ENCODE measurements around the gene NFIB.

The NFIB gene

GRCh38 chr9:14313951-14314423, at the start of gene NFIB:
Gene NFIB (minus strand): TSS chr9:14314141. CDS start chr9:14313511, 630 bp downstream.
- Mint-ChIP-seq H3K9me3 (no peaks in the 10 kb centered on the region), H3K4me1 (peaks cover 52% of the 10 kb centered on the region), H3K4me3 (peak within 1 kb of the TSS; percentile 97), H3K36me3 (ENCODE audit: low read depth) (no peaks in the 10 kb centered on the region), H3K27me3 (ENCODE audit: low read depth, poor library complexity) (peaks cover 65% of the 10 kb centered on the region), H3K27ac (peak within 1 kb of the TSS; percentile 98)
- no peak for TF ChIP-seq CTCF (IDR thresholded peaks at IDR 0.05)
- DNase-seq, result peak; percentile 65

GRCh38 chr9:14362175-14362574, 48.2 kb upstream of the NFIB start:
- Mint-ChIP-seq H3K9me3 (peaks cover 10% of the 10 kb centered on the region), H3K4me3 (no peak overlapping the region), H3K27ac (no peak overlapping the region), H3K4me1 (peaks cover 2% of the 10 kb centered on the region), H3K27me3 (ENCODE audit: low read depth, poor library complexity) (no peaks in the 10 kb centered on the region), H3K36me3 (ENCODE audit: low read depth) (peaks cover 4% of the 10 kb centered on the region)
- DNase-seq, result no peak
- no peak for TF ChIP-seq CTCF (IDR thresholded peaks at IDR 0.05)

- H3K27ac Mint-ChIP-seq, result no peak overlapping the region
- H3K36me3 Mint-ChIP-seq (ENCODE audit: low read depth), result peaks cover 4% of the 10 kb centered on the region
- no peaks in the 10 kb centered on the region for H3K27me3 Mint-ChIP-seq (ENCODE audit: low read depth, poor library complexity)
- peaks cover 13% of the 10 kb centered on the region for H3K4me1 Mint-ChIP-seq
- DNase-seq, result no peak
- no peak for TF ChIP-seq CTCF (IDR thresholded peaks at IDR 0.05)
- H3K4me3 Mint-ChIP-seq, result no peak overlapping the region
- H3K9me3 Mint-ChIP-seq, result peaks cover 6% of the 10 kb centered on the region
These were observed 47.1 kb upstream of the NFIB start for GRCh38 chr9:14361074-14361473.

GRCh38 chr9:14358523-14358922, 44.6 kb upstream of the NFIB start:
- TF ChIP-seq CTCF (IDR thresholded peaks at IDR 0.05), result no peak
- Mint-ChIP-seq H3K36me3 (ENCODE audit: low read depth) (no peaks in the 10 kb centered on the region), H3K27ac (no peak overlapping the region), H3K4me3 (no peak overlapping the region), H3K27me3 (ENCODE audit: low read depth, poor library complexity) (peaks cover 15% of the 10 kb centered on the region), H3K4me1 (peaks cover 25% of the 10 kb centered on the region), H3K9me3 (no peaks in the 10 kb centered on the region)
- DNase-seq, result no peak

- Mint-ChIP-seq H3K4me3 (no peak overlapping the region), H3K27ac (no peak overlapping the region), H3K27me3 (ENCODE audit: low read depth, poor library complexity) (peaks cover 24% of the 10 kb centered on the region), H3K9me3 (no peaks in the 10 kb centered on the region), H3K4me1 (peaks cover 44% of the 10 kb centered on the region), H3K36me3 (ENCODE audit: low read depth) (no peaks in the 10 kb centered on the region)
- no peak for DNase-seq
- TF ChIP-seq CTCF (IDR thresholded peaks at IDR 0.05), result no peak
These were observed 42.7 kb upstream of the NFIB start for GRCh38 chr9:14356351-14357265.
